Stimulated activated CD4-positive, alpha-beta T cell treated with anti-CD3 and anti-CD28 coated beads, Interleukin-15, amount 100 ng/mL, for 48 hours (primary cell): ENCODE results near the gene FAM210A.
"Not testable (repeated sequence)": the region's sequence is repeated elsewhere in the genome, so short reads cannot be mapped to it uniquely, and the experiment has no call there.

Source experiments
- DNase-seq, 2 donors: peaks; one replicate each; pipeline ENCODE4 v3.0.0-alpha.2; 2020; ENCODE audit warnings: low read depth in 2 of 2

FAM210A gene

GRCh38 chr18:13700153-13700552, 26.2 kb downstream of the FAM210A start:
- no peak for DNase-seq

- DNase-seq: no peak
Observed at GRCh38 chr18:13696961-13697360, 29.4 kb downstream of the FAM210A start.

GRCh38 chr18:13695337-13695736, 31.0 kb downstream of the FAM210A start:
- not testable (repeated sequence) for DNase-seq

GRCh38 chr18:13690060-13690459, 36.3 kb downstream of the FAM210A start:
- DNase-seq: not testable (repeated sequence)

- no peak for DNase-seq
Observed at GRCh38 chr18:13688191-13689136, 37.9 kb downstream of the FAM210A start.

GRCh38 chr18:13684546-13684945, 41.8 kb downstream of the FAM210A start:
- no peak for DNase-seq

GRCh38 chr18:13681701-13682100, 44.7 kb downstream of the FAM210A start:
- DNase-seq: no peak

- no peak for DNase-seq
Observed at GRCh38 chr18:13680612-13681011, 45.7 kb downstream of the FAM210A start.

- not testable (repeated sequence) for DNase-seq
Observed at GRCh38 chr18:13677350-13677749, 49.0 kb downstream of the FAM210A start.

GRCh38 chr18:13676471-13676870, 49.9 kb downstream of the FAM210A start:
- DNase-seq: no peak

- DNase-seq: no peak
Observed at GRCh38 chr18:13672657-13673056, 53.7 kb downstream of the FAM210A start.

GRCh38 chr18:13661779-13662256, 64.5 kb downstream of the FAM210A start:
- no peak for DNase-seq

- DNase-seq: no peak
Observed at GRCh38 chr18:13661051-13661778, 65.1 kb downstream of the FAM210A start.

GRCh38 chr18:13660510-13660909, 65.8 kb downstream of the FAM210A start:
- DNase-seq: no peak

- DNase-seq: no peak
Observed at GRCh38 chr18:13658436-13659204, 67.7 kb downstream of the FAM210A start.

- no peak for DNase-seq
Observed at GRCh38 chr18:13657974-13658373, 68.4 kb downstream of the FAM210A start.

GRCh38 chr18:13653746-13654433, 72.5 kb downstream of the FAM210A start:
- DNase-seq: no peak

- DNase-seq: no peak
Observed at GRCh38 chr18:13649397-13650390, 76.7 kb downstream of the FAM210A start.

GRCh38 chr18:13647761-13648160, 78.6 kb downstream of the FAM210A start:
- DNase-seq: no peak

GRCh38 chr18:13646633-13647032, 79.7 kb downstream of the FAM210A start:
- no peak for DNase-seq
